ENCODE data around the gene KRTAP5-1.

Gene KRTAP5-1

GRCh38 chr11:1572197-1573076 lies 12.6 kb downstream of the KRTAP5-1 start, which contains the start of gene DUSP8:
TSS of gene DUSP8 (minus strand) at chr11:1572271. CDS start at chr11:1565826, 6,445 bp downstream.
- in situ Hi-C loops (cut with HindIII; ENCODE audit: low sequenced_read_pairs), result no loop called here

GRCh38 chr11:1571760-1572196 lies 13.3 kb downstream of the KRTAP5-1 start:
- in situ Hi-C loops (cut with HindIII; ENCODE audit: low sequenced_read_pairs), result no loop called here

GRCh38 chr11:1570896-1571759 lies 14.0 kb downstream of the KRTAP5-1 start:
- in situ Hi-C loops (cut with HindIII; ENCODE audit: low sequenced_read_pairs), result no loop called here

- in situ Hi-C loops (cut with HindIII; ENCODE audit: low sequenced_read_pairs), result no loop called here
These were observed 14.6 kb downstream of the KRTAP5-1 start for GRCh38 chr11:1570531-1570895.

GRCh38 chr11:1570001-1570453 lies 15.1 kb downstream of the KRTAP5-1 start:
- in situ Hi-C loops (cut with HindIII; ENCODE audit: low sequenced_read_pairs), result no loop called here

- in situ Hi-C loops (cut with HindIII; ENCODE audit: low sequenced_read_pairs), result no loop called here
These were observed 15.8 kb downstream of the KRTAP5-1 start for GRCh38 chr11:1569251-1569780.

GRCh38 chr11:1568441-1568911 lies 16.6 kb downstream of the KRTAP5-1 start:
- in situ Hi-C loops (cut with HindIII; ENCODE audit: low sequenced_read_pairs), result no loop called here

GRCh38 chr11:1567721-1568100 lies 17.4 kb downstream of the KRTAP5-1 start:
- in situ Hi-C loops (cut with HindIII; ENCODE audit: low sequenced_read_pairs), result no loop called here

- in situ Hi-C loops (cut with HindIII; ENCODE audit: low sequenced_read_pairs), result no loop called here
These were observed 17.9 kb downstream of the KRTAP5-1 start for GRCh38 chr11:1567052-1567720.

- in situ Hi-C loops (cut with HindIII; ENCODE audit: low sequenced_read_pairs), result no loop called here
These were observed 18.6 kb downstream of the KRTAP5-1 start for GRCh38 chr11:1566381-1567051.

- in situ Hi-C loops (cut with HindIII; ENCODE audit: low sequenced_read_pairs), result no loop called here
These were observed 19.2 kb downstream of the KRTAP5-1 start for GRCh38 chr11:1565904-1566247.

- in situ Hi-C loops (cut with HindIII; ENCODE audit: low sequenced_read_pairs), result no loop called here
These were observed 19.7 kb downstream of the KRTAP5-1 start for GRCh38 chr11:1565173-1565903.

- in situ Hi-C loops (cut with HindIII; ENCODE audit: low sequenced_read_pairs), result no loop called here
These were observed 20.4 kb downstream of the KRTAP5-1 start for GRCh38 chr11:1564535-1565172.

- in situ Hi-C loops (cut with HindIII; ENCODE audit: low sequenced_read_pairs), result no loop called here
These were observed 21.2 kb downstream of the KRTAP5-1 start for GRCh38 chr11:1563697-1564534.

GRCh38 chr11:1563149-1563638 lies 21.9 kb downstream of the KRTAP5-1 start:
- in situ Hi-C loops (cut with HindIII; ENCODE audit: low sequenced_read_pairs), result no loop called here

GRCh38 chr11:1562469-1563148 lies 22.5 kb downstream of the KRTAP5-1 start:
- in situ Hi-C loops (cut with HindIII; ENCODE audit: low sequenced_read_pairs), result no loop called here

GRCh38 chr11:1561955-1562354 lies 23.1 kb downstream of the KRTAP5-1 start:
- in situ Hi-C loops (cut with HindIII; ENCODE audit: low sequenced_read_pairs), result no loop called here
